Chondrocyte (in vitro differentiated cells): ENCODE data around the gene GNAI3. TPM values are rescaled to one million over a fixed set of nuclear protein-coding genes. Genes with fewer than 3 reads are reported as not detected.
A peak's percentile ranks its signal among the peaks of the same experiment; 100 is the strongest.

ENCODE experiments used
- DNase-seq: peaks from one replicate; pipeline ENCODE4 v3.0.0; 2021; ENCODE audit warnings: mixed read lengths, low spot score
- H3K27ac Mint-ChIP-seq: one replicate; pipeline ENCODE4 v1.8.0; 2021; ENCODE audit warnings: mild to moderate bottlenecking, moderate library complexity, mixed read lengths; ENCODE audit not compliant: unreplicated experiment
- H3K27me3 Mint-ChIP-seq: 2 replicates; pipeline ENCODE4 v1.8.0; 2021; ENCODE audit warnings: low read depth, mixed read lengths
- H3K36me3 Mint-ChIP-seq: 2 replicates; pipeline ENCODE4 v1.8.0; 2021; ENCODE audit warnings: low read depth, mixed read lengths
- H3K4me1 Mint-ChIP-seq: 2 replicates; pipeline ENCODE4 v1.8.0; 2021; ENCODE audit warnings: low read depth, mild to moderate bottlenecking, mixed read lengths
- H3K4me3 Mint-ChIP-seq: one replicate; pipeline ENCODE4 v1.8.0; 2021; ENCODE audit warnings: mild to moderate bottlenecking, moderate library complexity, mixed read lengths; ENCODE audit not compliant: unreplicated experiment
- H3K9me3 Mint-ChIP-seq: 2 replicates; pipeline ENCODE4 v1.8.0; 2021; ENCODE audit warnings: low read depth, mixed read lengths
- total RNA-seq: library from RNA; stranded (reverse); gene quantifications from 3 replicates; pipeline ENCODE4 v1.2.1, GENCODE V29; 2021
- TF ChIP-seq, protein P1 (sequence below): fragments of 200-600 bp; sonication (generic); IDR thresholded peaks from 2 replicates; pipeline ENCODE4 v1.5.0; 2021; ENCODE audit warnings: antibody characterized with exemption, mild to moderate bottlenecking, moderate library complexity

Gene GNAI3
- total RNA-seq, 1 donor from 2014 or later: 10.7 TPM

DNA sequence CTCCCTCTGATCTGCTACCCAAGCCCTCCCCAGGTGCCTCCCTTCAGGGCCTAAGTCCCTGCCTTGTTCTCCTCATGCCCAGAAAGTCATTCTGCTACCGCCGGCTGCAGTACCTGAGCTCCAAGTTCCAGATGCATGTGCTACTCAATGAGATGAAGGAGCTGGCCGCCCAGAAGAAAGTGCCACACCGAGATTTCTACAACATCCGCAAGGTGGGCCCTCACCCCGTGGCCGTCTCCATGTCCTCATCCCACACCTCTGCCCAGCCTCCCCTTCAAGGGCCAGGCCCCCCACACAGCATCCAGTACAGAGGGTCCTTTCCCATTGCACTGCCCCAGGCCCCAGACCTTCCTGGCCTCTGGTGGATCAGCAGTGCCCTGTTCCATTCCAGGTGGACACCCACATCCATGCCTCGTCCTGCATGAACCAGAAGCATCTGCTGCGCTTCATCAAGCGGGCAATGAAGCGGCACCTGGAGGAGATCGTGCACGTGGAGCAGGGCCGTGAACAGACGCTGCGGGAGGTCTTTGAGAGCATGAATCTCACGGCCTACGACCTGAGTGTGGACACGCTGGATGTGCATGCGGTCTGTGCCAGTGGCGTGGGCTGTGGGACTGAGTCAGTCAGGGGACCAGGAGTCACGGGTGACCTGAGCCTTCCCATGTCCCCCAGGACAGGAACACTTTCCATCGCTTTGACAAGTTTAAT, 79.4 kb downstream of the GNAI3 start:
- DNase-seq: no peak
- peaks cover 35% of the 10 kb centered on the region for H3K36me3 Mint-ChIP-seq
- no peak overlapping the region for H3K4me3 Mint-ChIP-seq
- TF ChIP-seq, protein P1, sequence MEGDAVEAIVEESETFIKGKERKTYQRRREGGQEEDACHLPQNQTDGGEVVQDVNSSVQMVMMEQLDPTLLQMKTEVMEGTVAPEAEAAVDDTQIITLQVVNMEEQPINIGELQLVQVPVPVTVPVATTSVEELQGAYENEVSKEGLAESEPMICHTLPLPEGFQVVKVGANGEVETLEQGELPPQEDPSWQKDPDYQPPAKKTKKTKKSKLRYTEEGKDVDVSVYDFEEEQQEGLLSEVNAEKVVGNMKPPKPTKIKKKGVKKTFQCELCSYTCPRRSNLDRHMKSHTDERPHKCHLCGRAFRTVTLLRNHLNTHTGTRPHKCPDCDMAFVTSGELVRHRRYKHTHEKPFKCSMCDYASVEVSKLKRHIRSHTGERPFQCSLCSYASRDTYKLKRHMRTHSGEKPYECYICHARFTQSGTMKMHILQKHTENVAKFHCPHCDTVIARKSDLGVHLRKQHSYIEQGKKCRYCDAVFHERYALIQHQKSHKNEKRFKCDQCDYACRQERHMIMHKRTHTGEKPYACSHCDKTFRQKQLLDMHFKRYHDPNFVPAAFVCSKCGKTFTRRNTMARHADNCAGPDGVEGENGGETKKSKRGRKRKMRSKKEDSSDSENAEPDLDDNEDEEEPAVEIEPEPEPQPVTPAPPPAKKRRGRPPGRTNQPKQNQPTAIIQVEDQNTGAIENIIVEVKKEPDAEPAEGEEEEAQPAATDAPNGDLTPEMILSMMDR: no peak
- H3K4me1 Mint-ChIP-seq: peaks cover 14% of the 10 kb centered on the region
- no peaks in the 10 kb centered on the region for H3K9me3 Mint-ChIP-seq
- no peak overlapping the region for H3K27ac Mint-ChIP-seq
- no peaks in the 10 kb centered on the region for H3K27me3 Mint-ChIP-seq

DNA sequence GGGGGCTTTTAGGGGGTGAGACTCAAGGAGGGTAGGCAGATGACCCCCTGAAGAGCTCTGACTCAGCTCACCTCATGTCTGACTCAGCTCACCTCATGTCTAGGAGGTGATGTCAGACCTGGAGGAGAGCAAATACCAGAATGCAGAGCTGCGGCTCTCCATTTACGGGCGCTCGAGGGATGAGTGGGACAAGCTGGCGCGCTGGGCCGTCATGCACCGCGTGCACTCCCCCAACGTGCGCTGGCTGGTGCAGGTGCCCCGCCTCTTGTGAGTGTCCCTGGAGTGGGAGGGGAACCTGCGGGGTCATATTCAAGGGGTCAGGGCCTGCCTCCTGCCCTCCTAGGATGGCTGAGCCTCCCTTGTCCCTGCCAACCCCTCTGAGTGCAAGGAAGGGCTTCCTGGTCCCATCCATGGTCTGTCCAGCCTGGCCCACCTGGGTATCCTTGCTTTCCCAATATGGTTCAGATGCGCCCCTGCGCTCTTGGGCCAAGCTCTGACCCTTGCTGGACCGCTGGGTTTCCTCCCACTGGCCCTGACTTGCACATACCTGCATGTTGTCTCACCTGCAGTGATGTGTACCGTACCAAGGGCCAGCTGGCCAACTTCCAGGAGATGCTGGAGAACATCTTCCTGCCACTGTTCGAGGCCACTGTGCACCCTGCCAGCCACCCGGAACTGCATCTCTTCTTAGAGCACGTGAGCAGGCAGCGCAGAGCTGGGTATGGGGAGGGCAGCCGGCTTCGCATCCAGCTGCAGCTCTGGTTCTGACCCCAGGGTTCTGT, 80.3 kb downstream of the GNAI3 start:
- Mint-ChIP-seq H3K27me3 (no peaks in the 10 kb centered on the region), H3K9me3 (no peaks in the 10 kb centered on the region), H3K4me3 (no peak overlapping the region), H3K27ac (no peak overlapping the region), H3K4me1 (peaks cover 5% of the 10 kb centered on the region), H3K36me3 (peaks cover 35% of the 10 kb centered on the region)
- TF ChIP-seq, protein P1: no peak
- no peak for DNase-seq

DNA sequence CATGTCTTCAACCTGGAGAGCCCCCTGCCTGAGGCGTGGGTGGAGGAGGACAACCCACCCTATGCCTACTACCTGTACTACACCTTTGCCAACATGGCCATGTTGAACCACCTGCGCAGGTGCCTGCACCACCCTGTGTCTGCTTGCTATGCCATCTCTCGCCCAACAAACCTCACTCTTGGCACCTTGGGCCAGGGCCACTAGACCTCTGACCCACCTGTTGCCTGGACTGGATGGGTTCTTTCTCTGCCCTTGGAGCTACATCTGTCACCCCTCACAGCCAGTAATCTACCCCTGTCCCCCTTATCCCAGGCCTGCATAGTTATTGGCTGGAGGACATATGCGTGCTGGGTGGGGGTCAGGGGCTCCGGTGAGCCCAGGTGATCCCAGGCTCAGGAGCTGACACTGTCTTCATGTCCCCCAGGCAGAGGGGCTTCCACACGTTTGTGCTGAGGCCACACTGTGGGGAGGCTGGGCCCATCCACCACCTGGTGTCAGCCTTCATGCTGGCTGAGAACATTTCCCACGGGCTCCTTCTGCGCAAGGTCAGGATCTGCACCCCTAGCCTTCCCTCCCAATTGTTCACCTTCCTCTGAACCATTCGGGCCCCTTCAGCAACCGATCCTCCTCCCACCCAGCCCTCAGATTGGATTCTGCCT, 81.1 kb downstream of the GNAI3 start:
- H3K4me3 Mint-ChIP-seq: no peak overlapping the region
- no peaks in the 10 kb centered on the region for H3K9me3 Mint-ChIP-seq
- H3K36me3 Mint-ChIP-seq: peaks cover 35% of the 10 kb centered on the region
- H3K4me1 Mint-ChIP-seq: peaks cover 4% of the 10 kb centered on the region
- TF ChIP-seq, protein P1: no peak
- no peak for DNase-seq
- H3K27ac Mint-ChIP-seq: no peak overlapping the region
- no peaks in the 10 kb centered on the region for H3K27me3 Mint-ChIP-seq

DNA sequence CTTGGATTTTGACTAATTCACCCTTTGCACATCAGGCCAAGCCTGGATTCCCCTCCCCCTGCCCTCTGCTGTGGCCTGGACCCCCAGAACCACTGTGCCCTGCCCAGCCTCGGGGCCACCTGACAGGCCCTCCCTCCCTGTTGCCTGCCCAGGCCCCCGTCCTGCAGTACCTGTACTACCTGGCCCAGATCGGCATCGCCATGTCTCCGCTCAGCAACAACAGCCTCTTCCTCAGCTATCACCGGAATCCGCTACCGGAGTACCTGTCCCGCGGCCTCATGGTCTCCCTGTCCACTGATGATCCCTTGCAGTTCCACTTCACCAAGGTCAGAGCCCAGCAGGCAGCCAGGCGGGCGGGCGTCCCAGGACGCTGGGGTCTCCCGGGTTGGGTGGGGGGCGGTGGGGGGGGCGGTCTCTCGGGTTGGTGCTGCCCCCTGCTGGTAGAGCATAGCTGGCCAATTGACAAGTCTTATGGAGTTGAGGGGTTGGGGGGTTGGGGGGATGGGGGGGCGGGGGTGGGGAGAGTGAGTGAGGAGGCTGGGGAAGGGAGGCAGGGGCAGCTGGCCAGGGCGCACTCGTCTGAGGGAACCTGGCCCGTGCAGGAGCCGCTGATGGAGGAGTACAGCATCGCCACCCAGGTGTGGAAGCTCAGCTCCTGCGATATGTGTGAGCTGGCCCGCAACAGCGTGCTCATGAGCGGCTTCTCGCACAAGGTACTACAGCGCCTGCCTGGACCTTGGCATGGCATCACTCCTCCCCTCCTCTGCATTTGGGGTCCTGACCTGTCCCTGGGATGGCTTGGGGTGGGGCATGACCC, 81.9 kb downstream of the GNAI3 start:
- TF ChIP-seq, protein P1: peak; percentile 75
- no peak overlapping the region for H3K4me3 Mint-ChIP-seq
- no peak overlapping the region for H3K27ac Mint-ChIP-seq
- no peak for DNase-seq
- H3K36me3 Mint-ChIP-seq: peaks cover 35% of the 10 kb centered on the region
- H3K27me3 Mint-ChIP-seq: no peaks in the 10 kb centered on the region
- H3K9me3 Mint-ChIP-seq: no peaks in the 10 kb centered on the region
- peaks cover 2% of the 10 kb centered on the region for H3K4me1 Mint-ChIP-seq
